Keratinocyte (primary cell): Measurements from ENCODE around the gene C10orf90. TPM values are rescaled to one million over a fixed set of nuclear protein-coding genes. Genes with fewer than 3 reads are reported as not detected.

Experiments used
- DNase-seq: peaks from one replicate; pipeline ENCODE4 v3.0.0-alpha.2; 2011; ENCODE audit warnings: low read depth, missing footprints, low spot score
- FAIRE-seq: peaks from 2 replicates; lab custom pipeline; 2011; peaks lifted over from hg19 to GRCh38; lab: Jason Lieb, UNC
- H2AFZ ChIP-seq: 2 replicates; pipeline ENCODE4 v1.6.0; 2012; ENCODE audit warnings: low read length, control low read depth, inconsistent platforms; ENCODE audit not compliant: control insufficient read depth
- H3K27ac ChIP-seq: 2 replicates; pipeline ENCODE4 v1.5.1; 2011; ENCODE audit warnings: low read length; ENCODE audit not compliant: control insufficient read depth, insufficient read depth
- H3K27me3 ChIP-seq: 3 replicates; pipeline ENCODE4 v1.6.0; 2011; ENCODE audit warnings: low read length; ENCODE audit not compliant: control insufficient read depth, insufficient read depth; ENCODE audit errors: extremely low read depth
- H3K36me3 ChIP-seq, 2 experiments: 2 replicates in 1 of 2; 3 replicates in 1 of 2; pipeline ENCODE4 v1.5.1; 2011; ENCODE audit warnings: low read length in 2 of 2, mild to moderate bottlenecking in 1 of 2; ENCODE audit not compliant: control insufficient read depth in 2 of 2, insufficient read depth in 2 of 2; ENCODE audit errors: extremely low read depth in 1 of 2
- H3K4me1 ChIP-seq: 3 replicates; pipeline ENCODE4 v1.5.1; 2011; ENCODE audit warnings: low read length; ENCODE audit not compliant: control insufficient read depth, insufficient read depth; ENCODE audit errors: extremely low read depth
- H3K4me2 ChIP-seq: 3 replicates; pipeline ENCODE4 v1.6.0; 2011; ENCODE audit warnings: low read depth, low read length; ENCODE audit not compliant: control insufficient read depth, insufficient read depth; ENCODE audit errors: extremely low read depth
- H3K4me3 ChIP-seq, 3 experiments: fragments of 200-600 bp in 1 of 3; sonication (generic) in 1 of 3; 2 replicates in 2 of 3; 3 replicates in 1 of 3; pipeline ENCODE4 v1.5.1; 2011 to 2016; ENCODE audit warnings: low read length in 3 of 3, mild to moderate bottlenecking in 3 of 3, control low read depth in 2 of 3, inconsistent platforms in 1 of 3, low read depth in 1 of 3, mixed read lengths in 1 of 3, mixed run types in 1 of 3, moderate library complexity in 1 of 3; ENCODE audit not compliant: control insufficient read depth in 2 of 3, insufficient read depth in 2 of 3; ENCODE audit errors: extremely low read depth in 1 of 3
- H3K79me2 ChIP-seq: 2 replicates; pipeline ENCODE4 v1.6.0; 2012; ENCODE audit warnings: low read length; ENCODE audit not compliant: control insufficient read depth, insufficient read depth
- H3K9ac ChIP-seq: 3 replicates; pipeline ENCODE4 v1.6.0; 2011; ENCODE audit warnings: low read length; ENCODE audit not compliant: control insufficient read depth, insufficient read depth; ENCODE audit errors: extremely low read depth
- H3K9me1 ChIP-seq: 3 replicates; pipeline ENCODE4 v1.6.0; 2011; ENCODE audit warnings: low read length; ENCODE audit not compliant: control insufficient read depth, insufficient read depth; ENCODE audit errors: extremely low read depth
- H3K9me3 ChIP-seq: 2 replicates; pipeline ENCODE4 v1.5.1; 2012; ENCODE audit warnings: low read depth, low read length; ENCODE audit not compliant: control insufficient read depth
- H4K20me1 ChIP-seq: 3 replicates; pipeline ENCODE4 v1.6.0; 2011; ENCODE audit warnings: low read length; ENCODE audit not compliant: control insufficient read depth, insufficient read depth; ENCODE audit errors: extremely low read depth
- CTCF ChIP-seq, 3 experiments: IDR thresholded peaks in 1 of 3; conservative IDR thresholded peaks in 1 of 3; optimal IDR thresholded peaks in 1 of 3; 2 replicates in 2 of 3; 3 replicates in 1 of 3; pipeline versions ENCODE3 to v1.5.1; 2011; ENCODE audit warnings: low read length in 3 of 3, mild to moderate bottlenecking in 3 of 3, moderate library complexity in 2 of 3, control low read depth in 1 of 3, inconsistent platforms in 1 of 3; ENCODE audit not compliant: insufficient read depth in 2 of 3; ENCODE audit errors: extremely low read depth in 1 of 3
- EZH2 ChIP-seq: IDR thresholded peaks from one replicate; pipeline ENCODE4 v1.6.1; 2012; ENCODE audit warnings: inconsistent platforms, mild to moderate bottlenecking, low read length, moderate library complexity
- dilution Hi-C: fragments of 300-500 bp; cut with MboI; formaldehyde crosslinking; loops from one replicate; pipeline ENCODE4 v1.7.0; 2020; ENCODE audit warnings: low sequenced_read_pairs; ENCODE audit not compliant: extremely low pct_ligation_motif_present
- polyA plus RNA-seq, 5 experiments: library from polyadenylated mRNA; depleted of rRNA in 3 of 5; stranded (reverse) in 3 of 5; stranded (forward) in 1 of 5; unstranded in 1 of 5; fragments of >200 nt; gene quantifications; 1 replicate in 1 of 5; 2 replicates in 3 of 5; 3 replicates in 1 of 5; pipeline versions ENCODE4 v1.2.1 to v1.2.3, GENCODE V29; 2011 to 2012; ENCODE audit warnings: missing spikeins in 2 of 5, low read depth in 1 of 5, low replicate concordance in 1 of 5

The C10orf90 gene
- polyA plus RNA-seq, 1 donor (not counting 4 experiments of a cell fraction or from before 2014, with no cell fraction given) = not detected

- H2AFZ ChIP-seq = no peak overlapping the region
- H3K27ac ChIP-seq = no peak overlapping the region
- H3K4me2 ChIP-seq = no peak overlapping the region
- no peaks in the 10 kb centered on the region for H4K20me1 ChIP-seq
- no peak for TF ChIP-seq CTCF (optimal IDR thresholded peaks at IDR 0.05 in 1 of 3, IDR thresholded peaks at IDR 0.05 in 1 of 3, conservative IDR thresholded peaks at IDR 0.05 in 1 of 3; ENCODE audit: extremely low read depth in 1 of 3, insufficient read depth in 2 of 3, low read length in 3 of 3)
- no peak for TF ChIP-seq EZH2
- dilution Hi-C loops = no loop called here
- H3K79me2 ChIP-seq = no peaks in the 10 kb centered on the region
- no peak overlapping the region for H3K4me3 ChIP-seq
- FAIRE-seq (no peak), DNase-seq (no peak)
- H3K9me3 ChIP-seq = no peaks in the 10 kb centered on the region
- H3K36me3 ChIP-seq = no peaks in the 10 kb centered on the region
- no peaks in the 10 kb centered on the region for H3K27me3 ChIP-seq
- H3K9ac ChIP-seq = no peak overlapping the region
- no peaks in the 10 kb centered on the region for H3K9me1 ChIP-seq
- H3K4me1 ChIP-seq = no peaks in the 10 kb centered on the region
These were observed 85.1 kb downstream of the C10orf90 start for GRCh38 chr10:126585249-126586017.

DNA sequence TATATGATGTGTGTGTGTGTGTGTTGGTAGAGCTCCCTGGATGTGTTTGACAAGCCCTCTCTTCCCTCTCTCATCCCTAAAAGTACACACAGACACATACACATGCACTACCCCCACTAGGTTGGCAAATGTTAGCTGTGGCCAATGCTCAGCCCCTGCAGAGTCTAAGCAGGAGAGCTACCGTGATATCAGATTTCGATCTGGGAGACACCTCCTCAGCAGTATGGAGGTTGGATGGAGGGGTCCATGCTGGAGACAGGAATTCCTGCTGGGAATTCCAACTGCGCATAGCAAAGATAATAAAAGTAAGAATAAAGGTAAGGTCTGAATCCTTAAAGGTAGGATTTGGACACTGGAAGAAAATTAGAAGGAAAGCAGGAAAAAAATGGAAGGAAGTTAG, 85.7 kb downstream of the C10orf90 start:
- H3K4me2 ChIP-seq = no peak overlapping the region
- no peak overlapping the region for H3K4me3 ChIP-seq
- no peak overlapping the region for H2AFZ ChIP-seq
- H4K20me1 ChIP-seq = no peaks in the 10 kb centered on the region
- dilution Hi-C loops = no loop called here
- H3K9ac ChIP-seq = no peak overlapping the region
- no peaks in the 10 kb centered on the region for H3K9me1 ChIP-seq
- no peak for FAIRE-seq
- H3K4me1 ChIP-seq = no peaks in the 10 kb centered on the region
- H3K9me3 ChIP-seq = no peaks in the 10 kb centered on the region
- no peak overlapping the region for H3K27ac ChIP-seq
- TF ChIP-seq EZH2 (no peak), CTCF (optimal IDR thresholded peaks at IDR 0.05 in 1 of 3, IDR thresholded peaks at IDR 0.05 in 1 of 3, conservative IDR thresholded peaks at IDR 0.05 in 1 of 3; ENCODE audit: extremely low read depth in 1 of 3, insufficient read depth in 2 of 3, low read length in 3 of 3) (no peak)
- no peaks in the 10 kb centered on the region for H3K27me3 ChIP-seq
- no peak for DNase-seq
- no peaks in the 10 kb centered on the region for H3K79me2 ChIP-seq
- H3K36me3 ChIP-seq = no peaks in the 10 kb centered on the region
